Midbrain (tissue), 1 donor: ENCODE measurements around the gene ZBTB48.
"Not testable (repeated sequence)": the region's sequence is repeated elsewhere in the genome, so short reads cannot be mapped to it uniquely, and the experiment has no call there.

Experiments
- DNase-seq: peaks from one replicate; lab custom pipeline; 2025; lab: John Stamatoyannopoulos, UW

The ZBTB48 gene

GRCh38 chr1:6579374-6580118, at the start of gene ZBTB48:
Gene ZBTB48 (plus strand): TSS chr1:6579994. CDS start chr1:6580610, 616 bp downstream.
- DNase-seq, result peak; percentile 99

GRCh38 chr1:6530504-6531160, 49.2 kb upstream of the ZBTB48 start:
- DNase-seq, result no peak

DNA sequence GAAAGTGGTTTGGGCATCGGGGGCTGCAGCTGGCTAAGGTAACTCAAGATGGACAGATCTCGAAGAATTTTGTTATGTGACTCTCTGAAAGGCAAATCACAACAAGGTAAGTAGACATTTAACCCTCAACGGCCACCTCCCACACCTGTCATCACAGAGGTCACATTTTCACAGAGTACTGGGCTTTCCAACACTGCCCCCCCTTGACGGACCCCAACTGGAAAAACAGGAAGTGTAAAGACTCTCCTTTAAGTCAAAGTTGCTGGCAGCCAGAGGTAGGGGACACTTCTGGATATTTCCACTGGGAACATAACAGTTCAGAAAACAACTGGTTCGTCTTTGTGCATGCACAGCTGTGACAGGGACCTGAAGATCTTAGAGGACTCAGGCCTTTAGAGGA, 47.8 kb upstream of the ZBTB48 start:
- DNase-seq, result no peak

GRCh38 chr1:6534248-6534822, 45.5 kb upstream of the ZBTB48 start:
- DNase-seq, result no peak

DNA sequence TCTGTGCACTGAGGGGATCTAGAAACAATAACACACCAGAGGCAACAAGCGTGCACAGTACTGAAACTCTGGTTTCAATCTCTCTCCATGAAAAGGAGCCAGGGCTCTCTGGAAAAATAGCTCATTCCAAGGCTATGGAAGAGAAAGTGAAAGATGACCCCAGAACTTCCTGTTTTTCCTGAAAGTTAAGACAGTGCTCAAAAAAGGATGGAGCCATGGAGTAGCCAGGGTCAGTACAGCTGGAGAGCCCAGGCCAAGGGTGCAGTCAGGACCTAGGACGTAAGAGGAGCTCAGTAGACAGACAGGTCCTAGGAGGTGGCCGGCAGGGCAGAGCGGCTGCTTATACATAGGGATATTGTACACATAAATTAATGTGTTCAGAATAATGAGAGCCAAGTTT, 44.6 kb upstream of the ZBTB48 start:
- no peak for DNase-seq

GRCh38 chr1:6536291-6536690, 43.5 kb upstream of the ZBTB48 start:
- no peak for DNase-seq

DNA sequence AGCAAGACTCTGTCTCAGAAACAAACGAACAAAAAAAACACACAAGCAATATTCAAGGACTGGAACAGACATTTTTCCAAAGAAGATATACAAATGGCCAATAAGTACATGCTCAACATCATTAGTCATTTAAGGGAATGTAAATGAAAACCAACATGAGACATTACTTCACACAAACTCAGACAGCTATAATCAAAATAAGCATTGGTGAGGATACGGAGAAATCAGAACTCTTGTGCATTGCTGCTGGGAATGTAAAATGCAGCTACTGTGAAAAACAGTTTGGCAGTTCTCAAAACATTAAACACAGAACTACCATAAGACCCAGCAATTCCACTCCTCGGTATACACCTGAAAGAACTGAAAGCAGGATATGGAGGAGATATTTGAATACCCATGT, 40.8 kb upstream of the ZBTB48 start:
- no peak for DNase-seq

DNA sequence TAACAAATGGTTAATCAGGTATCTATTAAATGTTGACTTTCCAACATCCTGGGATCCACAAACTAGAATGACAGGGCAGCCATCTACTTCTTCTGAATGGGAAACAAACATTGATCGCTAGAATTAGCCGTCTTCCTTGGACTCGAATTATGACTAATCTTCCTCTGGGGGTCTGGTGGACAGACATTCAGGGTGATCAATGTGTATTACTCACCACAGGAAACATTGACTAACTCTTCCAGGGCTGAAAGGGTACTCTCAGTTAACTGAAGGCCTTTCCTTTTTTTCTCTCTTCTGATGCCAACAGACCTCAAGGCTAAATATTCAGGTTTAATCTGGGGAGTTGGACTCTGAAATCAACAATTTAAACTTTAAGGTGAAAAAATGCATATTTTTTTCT, 35.0 kb upstream of the ZBTB48 start:
- no peak for DNase-seq

DNA sequence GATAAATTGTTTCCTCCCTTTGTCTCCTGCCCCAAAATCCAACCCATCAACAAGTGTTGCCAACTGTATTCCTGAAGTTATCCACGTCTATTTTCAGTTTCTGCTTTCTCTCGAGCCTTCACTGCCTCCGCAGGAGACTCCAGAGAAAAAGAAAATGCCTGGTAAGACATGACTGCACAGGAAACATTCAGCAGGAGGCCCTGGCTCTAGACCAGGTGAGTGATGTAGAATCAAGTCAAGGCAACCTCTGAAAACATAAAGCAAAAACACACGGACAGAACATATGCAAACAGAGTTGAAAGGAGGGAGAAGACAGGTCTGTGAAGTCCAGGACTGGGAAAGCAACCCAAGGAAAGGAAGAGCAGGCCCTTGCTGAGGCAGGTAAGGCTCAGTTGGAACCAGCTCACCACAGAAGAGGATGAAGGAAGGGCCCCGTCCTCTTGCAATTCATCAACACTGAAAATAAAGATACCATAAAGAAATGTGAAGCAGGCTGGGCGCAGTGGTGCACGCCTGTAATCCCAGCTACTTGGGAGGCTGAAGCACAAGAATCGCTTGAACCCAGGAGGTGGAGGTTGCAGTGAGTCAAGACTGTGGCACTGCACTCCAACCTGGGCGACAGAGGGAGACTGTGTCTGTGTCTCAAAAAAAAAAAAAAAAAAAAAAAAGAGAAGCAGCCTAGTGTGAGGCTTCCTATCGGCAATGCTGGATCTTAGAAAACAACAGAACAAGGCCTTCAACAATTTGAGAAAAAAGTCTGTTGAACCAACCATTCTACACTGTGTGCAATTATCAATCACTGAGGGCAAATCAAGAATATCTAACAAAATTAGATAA, 34.3 kb upstream of the ZBTB48 start:
- DNase-seq, result no peak

DNA sequence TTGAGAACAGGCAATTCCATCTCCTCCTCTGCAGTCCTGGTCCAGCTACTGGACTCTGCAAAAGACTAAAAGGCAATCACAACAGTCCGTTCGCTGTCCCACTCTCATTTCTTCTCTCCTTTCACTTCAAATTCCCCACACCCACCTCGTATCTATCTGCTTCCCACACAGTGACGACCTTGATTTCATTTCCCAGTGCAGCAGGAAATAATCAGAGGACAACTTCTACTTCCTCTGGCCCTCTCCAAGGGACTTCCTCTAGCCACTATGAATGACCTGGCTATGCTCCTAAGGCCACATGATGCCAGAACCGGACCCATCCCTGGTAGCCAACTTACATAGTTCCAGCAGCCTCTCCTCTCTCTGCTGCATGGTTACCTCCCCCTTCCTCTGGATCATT, 33.5 kb upstream of the ZBTB48 start:
- no peak for DNase-seq

DNA sequence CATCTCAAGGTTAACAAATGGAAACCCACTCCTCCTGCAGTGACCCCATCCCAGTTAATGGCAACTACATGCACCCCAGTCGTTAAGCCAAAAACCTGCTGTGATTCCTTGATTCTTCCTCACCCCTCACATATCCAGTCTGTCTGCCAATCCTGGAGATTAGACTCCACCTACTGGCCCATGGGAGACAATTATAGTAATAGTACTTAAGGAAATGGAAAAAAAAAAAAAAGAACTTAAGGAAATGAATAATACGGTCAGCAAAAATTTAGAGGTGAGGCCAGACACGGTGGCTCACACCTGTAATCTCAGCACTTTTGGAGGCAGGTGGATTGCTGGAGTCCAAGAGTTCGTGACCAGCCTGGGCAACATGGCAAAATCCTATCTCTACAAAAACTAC, 32.5 kb upstream of the ZBTB48 start:
- no peak for DNase-seq

- peak; percentile 95 for DNase-seq
These were observed 25.5 kb upstream of the ZBTB48 start, which contains the start of gene NOL9 for GRCh38 chr1:6554031-6554906. Gene NOL9 (minus strand): TSS chr1:6554513. CDS start chr1:6554502, 11 bp downstream.

DNA sequence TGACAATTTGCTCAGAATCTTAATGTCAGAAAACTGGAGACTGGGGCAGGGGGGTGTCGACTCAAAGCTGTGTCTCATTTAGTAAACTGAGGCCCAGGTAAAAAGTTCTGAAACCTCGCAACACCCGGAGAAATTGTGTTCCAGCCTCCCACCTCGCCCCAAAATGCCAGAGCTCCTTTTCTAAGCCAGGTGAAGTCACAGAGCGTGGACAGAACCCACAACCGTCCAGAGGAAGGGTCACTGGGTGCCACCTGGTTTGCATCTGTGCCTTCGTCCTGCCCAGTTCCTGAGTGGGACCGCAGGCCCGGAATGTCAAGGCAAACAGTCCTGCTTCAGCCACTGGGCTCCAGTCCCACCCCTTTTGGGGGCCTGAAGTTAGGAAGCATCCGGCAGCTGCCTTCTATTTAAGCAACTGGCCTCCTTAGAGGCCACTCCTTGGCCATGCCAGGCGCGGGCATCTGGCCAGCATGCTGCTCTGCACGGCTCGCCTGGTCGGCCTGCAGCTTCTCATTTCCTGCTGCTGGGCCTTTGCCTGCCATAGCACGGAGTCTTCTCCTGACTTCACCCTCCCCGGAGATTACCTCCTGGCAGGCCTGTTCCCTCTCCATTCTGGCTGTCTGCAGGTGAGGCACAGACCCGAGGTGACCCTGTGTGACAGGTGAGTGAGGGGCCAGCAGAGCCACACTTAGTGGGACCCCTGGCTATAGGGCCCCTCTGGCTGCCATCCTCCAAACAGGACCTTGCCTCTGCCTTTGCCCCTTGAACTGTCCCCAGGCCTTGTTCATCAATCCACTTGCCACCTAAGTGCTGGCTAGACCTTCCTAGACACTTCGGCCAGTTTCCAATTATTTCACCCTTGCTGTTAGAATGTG, 24.7 kb upstream of the ZBTB48 start, which contains the start of gene TAS1R1:
Gene TAS1R1 (plus strand): TSS at position 401 of the 872 bp plus-strand sequence. CDS start 67 bp downstream, at position 468.
- DNase-seq, result no peak

DNA sequence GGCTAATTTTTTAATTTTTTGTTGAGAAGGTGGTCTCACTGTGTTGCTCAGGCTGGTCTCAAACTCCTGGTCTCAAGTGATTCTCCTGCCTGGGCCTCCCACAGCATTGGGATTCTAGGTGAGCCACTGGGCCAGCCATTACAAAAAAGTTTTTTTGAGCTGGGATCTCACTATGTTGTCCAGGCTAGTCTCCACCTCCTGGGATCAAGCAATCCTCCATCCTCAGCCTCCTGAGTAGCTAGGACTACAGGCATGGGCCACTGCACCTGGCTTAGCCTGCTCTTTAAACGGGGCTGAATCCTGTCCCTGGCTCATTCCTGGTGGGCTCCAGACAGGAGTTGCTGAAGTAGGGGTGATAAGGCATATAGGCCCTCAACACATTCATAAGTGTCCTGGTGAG, 22.2 kb upstream of the ZBTB48 start:
- DNase-seq, result no peak

- not testable (repeated sequence) for DNase-seq
These were observed 20.6 kb upstream of the ZBTB48 start for GRCh38 chr1:6559161-6559560.

GRCh38 chr1:6560267-6560666, 19.5 kb upstream of the ZBTB48 start:
- no peak for DNase-seq

- DNase-seq, result no peak
These were observed 10.8 kb upstream of the ZBTB48 start for GRCh38 chr1:6569033-6569432.

DNA sequence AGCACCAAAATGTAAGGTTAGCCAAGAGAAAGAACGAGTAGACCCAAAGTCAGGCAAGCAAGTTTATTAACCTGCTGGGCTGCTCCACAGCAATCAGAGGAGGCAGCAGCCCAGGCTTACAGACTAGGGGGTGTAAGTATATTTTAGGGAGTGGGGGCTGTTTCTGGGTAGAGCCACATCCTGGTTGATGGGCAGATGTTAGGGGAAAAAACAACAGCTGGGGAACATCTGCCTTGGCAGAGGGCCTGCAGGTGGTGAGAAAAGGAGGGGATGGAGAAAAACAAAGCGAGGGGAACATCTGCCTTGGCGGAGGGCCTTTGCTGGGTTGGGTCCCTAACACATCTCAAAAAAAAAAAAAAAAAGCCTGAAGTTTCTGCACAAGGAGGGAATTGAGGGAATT, 9.7 kb upstream of the ZBTB48 start:
- DNase-seq, result no peak

GRCh38 chr1:6570987-6571386, 8.8 kb upstream of the ZBTB48 start:
- no peak for DNase-seq
